ELR (cell line): Measurements from ENCODE around the gene SPCS3.
"Not testable (repeated sequence)": the region's sequence is repeated elsewhere in the genome, so short reads cannot be mapped to it uniquely, and the experiment has no call there.

Source experiments
- DNase-seq: peaks from one replicate; pipeline ENCODE4 v3.0.0-alpha.2; 2015; ENCODE audit warnings: low read depth

The SPCS3 gene

DNA sequence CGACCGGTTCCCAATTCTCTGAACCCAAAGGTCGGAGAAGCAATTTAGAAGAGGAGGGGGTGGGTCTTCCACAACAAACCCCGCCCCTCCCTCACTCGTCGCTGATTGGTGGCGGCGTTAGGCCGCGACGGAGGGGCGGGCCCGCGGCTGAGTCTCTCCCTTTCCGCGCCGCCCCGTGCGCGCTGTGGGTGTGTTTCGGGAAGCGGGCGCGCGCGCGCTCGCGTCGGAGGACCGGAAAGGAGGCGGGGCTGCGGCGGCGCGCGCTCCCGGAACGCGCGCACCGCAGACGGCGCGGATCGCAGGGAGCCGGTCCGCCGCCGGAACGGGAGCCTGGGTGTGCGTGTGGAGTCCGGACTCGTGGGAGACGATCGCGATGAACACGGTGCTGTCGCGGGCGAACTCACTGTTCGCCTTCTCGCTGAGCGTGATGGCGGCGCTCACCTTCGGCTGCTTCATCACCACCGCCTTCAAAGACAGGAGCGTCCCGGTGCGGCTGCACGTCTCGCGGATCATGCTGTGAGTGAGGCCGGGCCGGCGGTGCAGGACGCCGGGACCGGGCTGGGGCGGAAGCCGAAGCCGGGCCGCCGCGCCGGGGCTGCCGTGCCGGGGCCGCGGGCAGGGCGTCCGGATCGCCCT is at the start of gene SPCS3:
Gene SPCS3, plus strand, starts transcription at position 263 of the 636 bp plus-strand sequence. Its CDS starts 111 bp downstream, at position 374.
- peak; percentile 95 for DNase-seq

DNA sequence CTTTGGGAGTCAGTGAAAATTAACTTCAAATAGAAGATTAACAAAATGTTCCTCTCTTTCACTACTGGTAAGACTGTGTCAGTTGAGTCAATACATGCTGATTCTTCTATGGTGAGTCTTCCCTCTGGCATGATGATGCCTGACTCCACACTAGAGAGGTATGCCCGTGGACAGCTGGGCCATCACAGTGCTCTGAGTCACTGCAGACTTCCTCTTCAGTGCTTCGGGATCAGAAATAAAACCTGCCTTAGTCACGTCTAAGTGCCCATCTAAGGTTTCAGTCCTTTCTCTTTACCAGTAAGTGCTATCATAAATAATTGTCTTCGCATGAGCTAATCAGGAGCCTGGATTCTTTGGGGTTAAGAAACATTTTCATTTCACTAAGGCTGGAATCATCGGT is 49.1 kb upstream of the SPCS3 start:
- peak; percentile 99 for DNase-seq

DNA sequence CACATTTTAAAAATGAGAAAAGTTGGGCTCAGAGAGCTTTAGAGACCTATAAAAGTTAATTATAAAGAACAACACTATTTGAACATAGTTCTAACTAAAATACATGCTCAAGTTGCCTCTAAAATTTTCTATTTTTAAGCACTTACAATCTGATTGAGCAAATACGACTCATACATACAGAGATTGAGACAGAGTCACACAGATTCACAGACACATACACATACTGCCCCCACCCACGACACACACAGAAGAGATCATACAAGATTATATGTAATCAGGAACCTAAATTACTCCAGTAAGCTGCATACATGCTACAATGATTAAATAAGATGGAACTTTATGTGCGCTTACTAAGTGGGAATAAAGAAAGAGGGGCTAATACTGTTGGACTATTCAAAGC is 48.0 kb upstream of the SPCS3 start:
- DNase-seq = peak; percentile 45

DNA sequence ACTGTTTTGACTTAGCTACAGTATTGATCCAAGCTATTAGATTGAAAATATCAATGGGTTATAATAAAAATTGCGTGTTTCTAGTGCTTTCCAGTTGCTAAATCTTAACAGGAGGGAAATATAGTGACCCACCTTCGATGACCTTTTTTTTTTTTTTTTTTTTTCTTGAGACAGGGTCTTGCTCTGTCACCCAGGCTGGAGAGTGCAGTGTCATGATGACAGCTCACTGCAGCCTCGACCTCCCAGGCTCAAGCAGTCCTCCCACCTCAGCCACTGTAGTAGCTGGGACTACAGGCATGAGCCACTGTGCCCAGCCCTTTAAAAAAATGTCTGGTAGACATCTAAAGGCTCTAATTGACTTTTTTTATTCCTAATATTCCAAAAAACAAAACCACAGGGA is 47.0 kb upstream of the SPCS3 start:
- no peak for DNase-seq

DNA sequence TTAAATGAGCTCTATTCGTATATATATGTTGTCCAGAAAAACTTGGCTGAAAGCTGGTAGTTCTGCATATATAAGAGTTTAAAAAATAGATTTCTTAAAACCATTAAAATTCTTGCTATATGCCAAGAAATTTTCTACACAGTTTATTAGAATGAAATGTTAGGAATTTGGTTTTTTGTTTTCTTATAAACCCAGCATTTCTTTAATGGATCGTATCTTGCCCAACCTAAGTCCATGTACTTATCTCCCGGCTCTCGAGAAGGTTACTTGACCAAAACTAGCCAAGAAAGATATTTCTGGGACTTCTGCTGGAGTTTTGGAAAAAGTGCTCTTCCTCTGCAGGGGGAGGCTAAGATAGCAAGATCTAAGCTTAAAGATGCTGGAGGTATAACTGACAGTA is 46.0 kb upstream of the SPCS3 start:
- no peak for DNase-seq

DNA sequence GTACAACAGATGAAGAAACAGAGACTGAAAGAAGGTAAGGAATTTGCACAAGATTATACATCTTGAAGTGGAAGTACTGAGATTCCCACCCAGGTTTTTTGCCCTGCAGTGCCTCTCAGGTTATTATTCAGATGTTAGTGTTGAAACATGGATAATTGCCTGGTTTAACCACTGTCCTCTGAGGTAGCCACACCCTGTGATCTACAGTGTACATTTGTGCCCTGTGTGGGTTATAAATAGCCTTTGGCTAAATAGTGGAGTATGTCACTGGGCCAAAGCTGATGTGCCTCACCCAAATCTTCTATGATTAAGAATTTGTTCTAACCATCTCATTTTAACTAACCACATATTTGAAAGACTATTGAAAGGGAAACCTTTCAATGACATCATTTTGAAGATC is 45.3 kb upstream of the SPCS3 start:
- DNase-seq = peak; percentile 68

DNA sequence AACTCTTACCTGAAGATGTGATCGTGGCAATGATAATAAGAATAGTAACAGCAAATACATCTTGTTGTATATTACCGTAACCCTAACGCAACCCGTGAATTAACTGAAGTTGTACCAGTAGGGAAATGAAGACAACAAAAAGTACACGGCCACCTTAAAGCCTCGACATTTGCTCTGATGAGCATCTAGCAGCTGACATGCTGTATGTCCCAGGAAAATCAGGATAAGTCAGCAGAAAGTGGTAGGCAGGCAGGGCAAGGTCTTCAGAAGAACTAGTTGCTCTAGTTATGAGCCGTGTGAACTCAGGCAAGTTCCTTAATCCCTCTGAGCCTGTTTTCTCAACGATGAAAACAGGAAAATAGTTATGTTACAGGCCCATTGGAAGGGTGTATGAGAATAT is 43.1 kb upstream of the SPCS3 start:
- DNase-seq = no peak

DNA sequence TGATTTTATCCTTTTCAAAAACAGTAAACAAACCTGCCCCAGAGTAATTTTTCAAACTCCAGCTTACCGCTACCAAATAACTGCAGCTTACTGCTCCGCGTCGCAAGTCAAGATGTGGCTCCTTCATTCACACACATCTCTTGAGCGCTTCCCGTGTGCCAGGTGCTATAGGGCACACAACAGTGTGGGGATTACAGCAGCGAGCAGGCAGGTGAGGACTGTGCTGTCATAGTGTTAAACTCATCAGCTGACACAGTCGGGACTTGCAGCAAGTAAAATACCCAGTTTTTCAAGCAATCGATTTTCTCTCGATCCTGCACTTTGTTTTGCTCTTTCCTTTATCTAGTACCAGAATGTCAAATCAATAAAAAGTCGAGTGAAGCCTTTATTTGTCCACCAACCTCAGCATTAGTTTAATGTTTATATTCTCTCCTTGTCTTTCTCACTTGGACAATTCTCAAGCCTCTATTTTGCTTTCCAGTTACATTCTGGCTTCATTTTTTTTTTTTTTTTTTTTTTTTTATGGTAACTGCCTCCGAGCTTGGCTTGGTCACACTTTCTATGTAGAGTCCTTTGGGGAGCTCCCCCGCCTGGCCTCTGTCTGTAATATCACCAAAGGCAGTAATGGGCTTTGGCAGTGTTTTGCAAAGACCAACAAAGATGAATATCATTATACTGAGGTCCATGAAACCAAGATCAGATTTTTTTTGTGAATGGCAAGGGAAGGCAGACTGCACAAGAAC is 42.4 kb upstream of the SPCS3 start:
- DNase-seq = peak; percentile 77

DNA sequence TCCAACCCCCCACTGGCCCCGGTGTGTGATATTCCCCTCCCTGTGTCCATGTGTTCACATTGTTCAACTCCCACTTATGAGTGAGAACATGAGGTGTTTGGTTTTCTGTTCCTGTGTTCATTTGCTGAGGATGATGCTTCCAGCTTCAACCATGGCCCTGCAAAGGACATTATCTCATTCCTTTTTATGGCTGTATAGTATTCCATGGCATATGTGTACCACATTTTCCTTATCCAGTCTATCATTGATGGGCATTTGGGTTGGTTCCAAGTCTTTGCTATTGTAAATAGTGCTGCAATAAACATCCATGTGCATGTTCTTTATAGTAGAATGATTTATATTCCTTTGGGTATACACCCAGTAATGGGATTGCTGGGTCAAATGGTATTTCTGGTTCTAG is 40.2 kb upstream of the SPCS3 start:
- DNase-seq = not testable (repeated sequence)

DNA sequence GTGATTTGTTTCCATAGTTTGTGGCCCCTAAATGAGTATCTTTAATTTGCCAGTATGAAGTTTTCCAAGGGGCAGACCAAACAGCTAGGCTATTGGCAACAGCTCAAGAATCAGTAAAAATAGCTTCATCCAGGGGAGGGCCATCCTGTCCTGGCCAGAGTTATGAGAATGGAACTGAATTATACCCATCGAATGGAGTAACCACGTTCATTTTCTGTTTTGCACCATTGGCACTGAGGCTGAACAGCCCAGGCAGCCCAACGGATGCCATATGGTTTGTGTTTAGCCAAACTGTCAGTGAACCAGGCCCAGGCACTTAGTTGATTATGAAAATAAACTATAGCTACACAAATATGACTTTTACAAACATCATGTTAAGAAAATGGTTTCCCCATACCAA is 33.0 kb upstream of the SPCS3 start:
- no peak for DNase-seq

DNA sequence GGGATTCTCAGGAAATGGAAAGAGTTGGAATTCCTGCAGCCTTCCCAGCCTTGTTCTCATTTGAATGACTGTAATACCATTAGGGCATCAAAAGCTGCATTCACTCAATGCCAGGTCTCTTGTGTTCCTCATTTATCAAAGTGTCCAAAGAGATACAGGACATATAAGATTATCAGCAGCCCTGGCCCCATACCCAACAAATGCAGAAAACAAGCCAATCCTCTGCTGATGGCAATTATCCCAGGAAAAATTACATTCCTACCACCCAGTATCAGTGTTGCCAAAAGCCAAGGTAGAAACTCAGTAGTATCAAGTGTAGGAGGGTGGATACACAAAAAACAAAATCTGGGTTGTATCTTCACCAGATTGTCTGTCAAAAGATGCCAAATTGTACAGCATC is 32.2 kb upstream of the SPCS3 start:
- DNase-seq = no peak

DNA sequence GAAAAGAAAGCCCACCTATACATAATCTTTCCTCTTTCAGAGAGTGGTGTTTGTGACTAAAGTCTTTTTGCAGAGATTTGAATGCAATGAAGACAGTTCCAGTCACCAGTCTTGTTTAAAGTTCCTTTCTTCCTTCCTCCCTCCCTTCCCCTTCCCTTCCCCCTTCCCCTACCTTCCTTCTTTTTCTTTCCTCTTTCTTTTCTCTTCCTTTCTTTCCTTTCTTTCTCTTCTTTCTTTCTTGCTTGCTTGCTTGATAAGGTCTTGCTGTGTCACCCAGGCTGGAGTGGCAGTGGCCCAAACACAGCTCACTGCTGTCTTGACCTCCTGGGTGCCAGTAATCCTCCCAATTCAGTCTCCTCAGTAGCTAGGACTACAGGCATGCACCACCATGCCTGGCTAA is 31.7 kb upstream of the SPCS3 start:
- no peak for DNase-seq

DNA sequence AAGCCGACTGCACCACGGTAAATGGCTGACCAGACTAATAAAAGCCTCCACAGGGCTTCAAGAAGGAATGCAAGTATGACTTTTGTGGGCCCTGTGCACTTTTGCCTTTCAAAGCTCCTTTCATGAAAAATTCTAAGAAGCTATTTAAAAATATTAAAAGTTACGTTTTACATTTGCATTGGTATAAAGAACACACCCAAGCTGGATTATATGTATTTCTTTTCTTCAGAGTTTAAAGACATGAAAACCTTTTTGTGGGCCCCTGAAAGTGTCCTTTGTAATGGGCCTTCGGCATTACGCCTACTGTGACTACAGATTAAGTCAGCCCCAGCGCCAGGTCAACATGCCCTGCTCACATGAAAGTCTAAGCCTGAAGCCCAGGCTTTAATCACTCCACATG is 30.2 kb upstream of the SPCS3 start:
- no peak for DNase-seq

DNA sequence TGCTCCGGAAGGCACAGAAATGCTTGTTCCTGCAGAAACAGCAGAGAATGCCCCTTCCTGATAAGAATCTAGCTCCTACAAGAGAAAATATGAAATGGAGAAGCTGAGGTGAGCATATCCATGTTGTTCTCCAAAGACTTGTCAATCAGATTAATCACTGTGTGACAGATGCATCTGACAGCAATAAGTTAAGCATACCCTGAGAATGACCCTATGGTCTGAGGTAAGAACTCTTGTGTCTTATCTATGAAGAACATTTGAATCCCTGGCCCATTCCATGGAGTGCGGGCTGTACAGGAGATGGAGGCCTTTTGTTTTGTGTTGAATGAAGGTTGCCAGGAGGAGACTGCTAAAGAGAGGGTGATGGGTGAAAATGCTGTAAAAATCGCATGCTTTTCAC is 29.2 kb upstream of the SPCS3 start:
- no peak for DNase-seq

DNA sequence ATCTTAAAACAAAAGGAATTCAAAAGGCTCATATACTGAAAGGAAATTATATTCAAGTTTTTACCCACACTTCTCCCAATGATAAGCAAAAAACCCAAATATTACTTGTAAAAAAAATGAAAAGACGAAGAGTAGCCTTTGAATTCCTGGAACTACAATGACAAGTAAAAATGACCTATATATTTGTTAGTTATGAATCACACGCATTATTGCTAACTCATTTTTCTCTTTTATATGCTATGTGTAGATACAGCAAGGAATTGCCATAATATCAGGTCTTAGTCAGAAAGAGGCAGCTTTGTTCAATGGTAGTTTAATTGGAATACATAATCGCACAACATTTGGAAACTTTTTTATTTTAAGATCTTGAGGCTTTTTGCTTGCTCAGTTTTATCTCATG is 28.0 kb upstream of the SPCS3 start:
- DNase-seq = no peak

DNA sequence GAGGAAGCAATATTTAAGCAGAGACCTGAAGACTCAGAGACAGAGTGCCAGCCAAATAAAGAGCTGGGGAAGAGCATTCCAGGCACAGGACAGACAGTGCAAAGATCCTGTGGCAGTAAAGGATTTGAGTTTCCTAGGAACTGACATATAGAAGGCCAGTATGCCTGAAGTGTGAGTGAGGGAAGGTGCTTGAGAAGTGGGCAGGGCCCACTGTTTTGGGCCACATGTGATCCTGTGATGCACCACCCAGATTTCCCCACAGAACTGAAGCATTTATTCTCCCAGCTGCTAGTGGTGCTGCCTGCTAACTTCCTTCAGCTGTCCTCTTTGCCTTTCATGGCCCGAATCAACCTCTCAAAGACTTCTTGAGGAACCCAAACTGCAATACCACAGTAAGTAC is 26.8 kb upstream of the SPCS3 start:
- no peak for DNase-seq

DNA sequence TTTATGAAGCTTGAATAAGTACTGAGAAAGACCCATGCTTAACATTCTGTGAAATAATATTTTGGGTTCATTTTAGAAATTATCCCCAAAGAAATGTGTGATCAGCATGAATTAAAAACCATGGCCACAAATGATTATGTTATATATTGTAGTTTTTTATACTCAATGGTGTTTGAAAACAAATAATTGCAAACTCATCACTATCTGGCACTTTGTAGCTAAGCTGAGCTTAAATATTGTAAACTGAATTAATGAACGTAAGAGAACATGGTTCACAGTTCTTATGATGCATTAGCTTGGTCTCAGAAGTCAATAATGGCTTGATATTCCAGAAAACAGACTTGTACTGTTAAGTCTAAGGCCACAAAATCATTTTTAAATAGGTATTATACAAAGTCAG is 26.1 kb upstream of the SPCS3 start:
- no peak for DNase-seq

DNA sequence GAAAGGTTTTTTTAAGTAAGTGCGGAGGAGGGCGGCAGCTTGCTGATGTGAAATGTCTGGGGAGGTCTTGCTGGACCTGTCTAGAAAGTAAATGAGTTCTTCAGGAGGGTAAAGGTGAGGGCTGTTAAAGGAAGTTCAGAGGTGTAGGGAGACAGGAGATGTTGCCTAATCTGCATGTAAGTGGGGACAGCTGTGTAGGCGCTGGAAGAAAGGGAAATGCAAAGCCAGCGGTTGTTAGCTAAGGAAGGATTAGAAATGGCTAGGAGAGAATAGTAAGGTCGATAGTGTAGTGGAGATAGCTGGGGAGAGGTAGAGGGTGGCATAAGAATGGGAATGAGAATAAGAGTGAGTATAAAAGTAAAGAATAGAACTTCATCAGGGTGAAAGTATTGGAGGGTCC is 23.9 kb upstream of the SPCS3 start:
- not testable (repeated sequence) for DNase-seq

DNA sequence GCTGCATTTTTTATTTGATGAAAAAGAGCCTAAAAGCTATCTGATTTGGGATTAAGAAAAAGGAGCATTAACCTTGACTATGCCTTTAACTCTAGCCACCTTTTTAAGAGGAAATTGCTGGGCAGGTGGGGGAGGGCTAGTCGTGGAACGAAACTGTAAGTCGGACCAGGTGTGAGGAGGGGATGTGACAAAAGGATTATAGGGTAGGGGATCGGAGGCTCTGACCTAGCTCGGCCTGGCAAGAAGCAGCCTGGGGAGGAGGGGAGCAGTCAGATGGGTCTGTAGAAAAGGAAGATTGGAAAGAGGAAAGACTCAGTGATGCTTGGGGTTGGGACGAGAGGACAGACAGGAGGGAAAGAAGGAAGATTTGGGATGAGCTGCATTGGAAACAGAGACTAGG is 21.1 kb upstream of the SPCS3 start:
- no peak for DNase-seq

DNA sequence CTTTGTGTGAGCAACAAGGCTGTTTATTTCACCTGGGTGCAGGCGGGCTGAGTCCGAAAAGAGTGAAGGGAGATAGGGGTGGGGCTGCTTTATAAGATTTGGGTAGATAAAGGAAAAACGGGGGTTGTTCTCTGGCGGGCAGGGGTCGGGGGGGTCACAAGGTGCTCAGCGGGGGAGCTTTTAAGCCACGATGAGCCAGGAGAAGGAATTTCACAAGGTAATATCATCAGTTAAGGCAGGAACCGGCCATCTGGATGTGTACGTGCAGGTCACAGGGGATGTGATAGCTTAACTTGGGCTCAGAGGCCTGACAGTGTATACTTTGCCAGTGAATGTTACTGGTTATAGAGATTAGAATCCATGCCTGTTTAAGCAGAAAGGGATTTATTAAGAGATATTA is 19.7 kb upstream of the SPCS3 start:
- no peak for DNase-seq

DNA sequence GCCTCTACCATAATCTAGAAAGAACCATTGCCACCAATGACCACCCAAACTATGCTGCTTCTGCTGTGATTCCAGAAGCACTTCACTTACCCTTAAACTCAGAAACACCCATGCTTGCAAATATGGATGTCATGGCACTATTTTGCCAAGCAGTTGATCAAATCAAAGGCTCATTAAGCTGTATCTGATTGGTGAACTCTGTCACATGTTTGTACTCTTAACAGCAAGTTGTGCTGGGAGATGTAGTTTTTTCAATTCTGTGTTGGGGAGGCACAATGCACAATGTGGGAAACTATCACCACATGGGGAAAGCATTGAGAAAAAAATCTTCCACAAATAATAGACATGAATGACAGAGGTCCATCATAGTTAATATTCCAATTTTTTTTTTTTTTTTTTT is 19.2 kb upstream of the SPCS3 start:
- DNase-seq = no peak

DNA sequence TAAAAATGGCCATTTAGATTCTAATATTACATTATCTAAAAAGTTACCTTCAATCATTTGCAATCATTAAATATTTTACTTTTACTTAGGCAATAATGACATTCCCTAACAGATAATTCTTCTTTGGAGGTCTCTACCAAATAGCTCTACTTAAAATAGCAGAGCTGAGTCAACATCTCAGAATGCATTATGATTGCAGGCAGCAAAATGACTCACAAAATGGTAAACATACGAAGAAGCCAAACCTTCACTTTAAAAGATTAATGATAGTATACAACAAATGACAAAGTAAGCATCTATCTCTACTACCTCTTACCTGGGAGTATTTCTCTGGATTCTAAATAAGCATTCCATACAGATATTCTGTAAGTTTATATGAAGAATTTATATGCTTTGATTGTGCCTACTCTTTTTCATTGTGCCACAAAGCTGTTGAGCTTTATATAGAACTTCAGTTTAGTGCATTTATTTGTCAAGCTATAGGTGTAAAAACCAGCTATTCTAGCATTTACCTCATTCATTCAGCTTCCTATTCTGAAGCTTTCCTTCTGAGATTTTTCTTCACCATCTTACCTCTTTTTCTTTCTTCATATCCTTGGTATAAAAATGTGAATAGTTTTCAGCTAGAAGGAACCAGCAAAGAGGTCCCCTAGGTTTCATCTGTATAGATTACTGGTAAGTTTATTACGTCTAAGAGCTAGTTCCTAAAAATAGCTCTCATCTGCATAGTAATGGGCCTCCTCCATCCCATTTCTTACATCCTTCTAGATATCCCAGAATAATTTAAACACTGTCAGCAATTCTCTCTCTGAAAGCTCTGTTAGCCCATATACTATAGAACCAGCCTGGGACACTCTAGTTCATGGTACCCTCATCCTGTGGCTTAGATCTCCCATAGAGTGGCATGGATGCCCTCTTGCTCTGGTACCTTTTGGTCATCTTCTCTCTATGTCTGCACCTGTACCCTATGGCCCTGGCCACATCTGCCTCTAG is 17.2 kb upstream of the SPCS3 start:
- DNase-seq = peak; percentile 88

DNA sequence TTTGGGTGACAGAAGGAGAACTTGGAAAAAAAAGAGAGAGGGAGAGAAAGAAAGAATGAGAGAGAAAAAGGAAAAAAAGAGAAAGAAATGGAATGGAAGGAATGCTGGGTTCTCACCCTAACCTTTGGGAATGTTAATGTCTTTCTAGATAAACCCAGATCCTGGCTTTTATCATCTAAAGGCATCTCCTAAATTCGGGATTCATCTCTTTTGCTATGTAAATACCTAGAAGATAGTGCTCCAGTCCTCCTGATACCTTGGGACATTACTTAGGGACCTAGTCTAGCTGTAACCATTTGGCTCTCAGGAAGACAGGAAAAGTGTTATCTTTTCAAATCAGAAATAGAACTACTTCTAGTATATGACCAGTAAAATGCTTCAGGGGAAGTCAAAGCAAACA is 15.8 kb upstream of the SPCS3 start:
- DNase-seq = no peak
